Measurements from ENCODE around the gene OTOG. TPM values are rescaled to one million over a fixed set of nuclear protein-coding genes. Genes with fewer than 3 reads are reported as not detected.

OTOG gene
- total RNA-seq, 1 donor from 2014 or later, result not detected

DNA sequence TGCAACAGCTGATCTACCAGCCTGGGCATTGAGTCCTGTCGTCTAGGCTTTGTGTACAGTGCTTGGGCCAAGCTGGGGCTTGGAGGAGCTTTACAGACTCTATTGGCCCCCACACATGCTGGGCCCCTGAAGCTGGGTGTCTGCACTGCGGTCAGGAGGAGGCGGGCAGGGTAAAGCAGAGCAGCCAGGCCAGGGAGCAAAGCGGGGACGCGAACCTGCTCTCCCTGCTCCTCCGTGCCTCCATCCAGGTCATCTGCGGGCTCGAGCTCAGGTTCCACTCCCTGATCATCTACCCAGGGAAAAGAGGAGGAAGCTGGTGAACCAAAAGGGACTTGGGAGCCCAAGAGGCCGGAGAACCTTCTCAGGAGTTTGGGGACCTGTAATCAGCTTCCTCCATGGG is 29.9 kb upstream of the OTOG start:
- TF ChIP-seq, protein P1, sequence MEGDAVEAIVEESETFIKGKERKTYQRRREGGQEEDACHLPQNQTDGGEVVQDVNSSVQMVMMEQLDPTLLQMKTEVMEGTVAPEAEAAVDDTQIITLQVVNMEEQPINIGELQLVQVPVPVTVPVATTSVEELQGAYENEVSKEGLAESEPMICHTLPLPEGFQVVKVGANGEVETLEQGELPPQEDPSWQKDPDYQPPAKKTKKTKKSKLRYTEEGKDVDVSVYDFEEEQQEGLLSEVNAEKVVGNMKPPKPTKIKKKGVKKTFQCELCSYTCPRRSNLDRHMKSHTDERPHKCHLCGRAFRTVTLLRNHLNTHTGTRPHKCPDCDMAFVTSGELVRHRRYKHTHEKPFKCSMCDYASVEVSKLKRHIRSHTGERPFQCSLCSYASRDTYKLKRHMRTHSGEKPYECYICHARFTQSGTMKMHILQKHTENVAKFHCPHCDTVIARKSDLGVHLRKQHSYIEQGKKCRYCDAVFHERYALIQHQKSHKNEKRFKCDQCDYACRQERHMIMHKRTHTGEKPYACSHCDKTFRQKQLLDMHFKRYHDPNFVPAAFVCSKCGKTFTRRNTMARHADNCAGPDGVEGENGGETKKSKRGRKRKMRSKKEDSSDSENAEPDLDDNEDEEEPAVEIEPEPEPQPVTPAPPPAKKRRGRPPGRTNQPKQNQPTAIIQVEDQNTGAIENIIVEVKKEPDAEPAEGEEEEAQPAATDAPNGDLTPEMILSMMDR (IDR thresholded peaks at IDR 0.05), result no peak
- TF ChIP-seq POLR2A (IDR thresholded peaks at IDR 0.05), result no peak
- intact Hi-C loops (cut with DNase I), result no loop called here
- H3K36me3 ChIP-seq, result no peaks in the 10 kb centered on the region
- no peak for DNase-seq (ENCODE audit: extremely low spot score in 2 of 2)
- H3K4me1 ChIP-seq, result no peaks in the 10 kb centered on the region
- no peak overlapping the region for H3K27ac ChIP-seq
- no peaks in the 10 kb centered on the region for H3K9me3 ChIP-seq
- H3K4me3 ChIP-seq, result no peak overlapping the region
- no peaks in the 10 kb centered on the region for H3K27me3 ChIP-seq

DNA sequence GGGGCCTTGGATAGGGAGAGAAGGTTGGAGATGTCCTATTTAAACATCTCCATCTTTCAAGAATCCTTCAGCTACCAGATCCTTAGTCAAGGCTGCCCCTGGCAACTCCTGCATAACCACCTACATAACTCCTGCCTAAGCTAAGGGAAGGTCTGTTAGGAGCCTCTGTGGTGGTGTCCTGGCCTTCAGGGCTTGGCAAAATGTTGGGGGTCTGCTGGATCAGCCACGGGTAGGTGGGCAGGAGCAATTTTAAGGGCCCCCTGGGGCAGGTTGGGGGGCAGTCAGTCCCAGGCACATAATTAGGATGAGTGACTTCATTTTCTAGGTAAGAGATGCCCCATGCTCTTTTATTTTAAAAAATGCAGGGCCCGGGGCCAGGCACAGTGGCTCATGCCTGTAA is 28.7 kb upstream of the OTOG start:
- DNase-seq (ENCODE audit: extremely low spot score in 2 of 2), result no peak
- Histone ChIP-seq H3K36me3 (no peaks in the 10 kb centered on the region), H3K27me3 (no peaks in the 10 kb centered on the region), H3K4me3 (no peak overlapping the region), H3K4me1 (no peaks in the 10 kb centered on the region), H3K27ac (no peak overlapping the region), H3K9me3 (no peaks in the 10 kb centered on the region)
- intact Hi-C loops (cut with DNase I), result no loop called here
- TF ChIP-seq POLR2A (IDR thresholded peaks at IDR 0.05) (no peak), POLR2AphosphoS5 (IDR thresholded peaks at IDR 0.05; ENCODE audit: insufficient read depth in 1 of 2, low read depth in 1 of 2) (no peak)
- TF ChIP-seq, protein P1 (IDR thresholded peaks at IDR 0.05), result no peak

DNA sequence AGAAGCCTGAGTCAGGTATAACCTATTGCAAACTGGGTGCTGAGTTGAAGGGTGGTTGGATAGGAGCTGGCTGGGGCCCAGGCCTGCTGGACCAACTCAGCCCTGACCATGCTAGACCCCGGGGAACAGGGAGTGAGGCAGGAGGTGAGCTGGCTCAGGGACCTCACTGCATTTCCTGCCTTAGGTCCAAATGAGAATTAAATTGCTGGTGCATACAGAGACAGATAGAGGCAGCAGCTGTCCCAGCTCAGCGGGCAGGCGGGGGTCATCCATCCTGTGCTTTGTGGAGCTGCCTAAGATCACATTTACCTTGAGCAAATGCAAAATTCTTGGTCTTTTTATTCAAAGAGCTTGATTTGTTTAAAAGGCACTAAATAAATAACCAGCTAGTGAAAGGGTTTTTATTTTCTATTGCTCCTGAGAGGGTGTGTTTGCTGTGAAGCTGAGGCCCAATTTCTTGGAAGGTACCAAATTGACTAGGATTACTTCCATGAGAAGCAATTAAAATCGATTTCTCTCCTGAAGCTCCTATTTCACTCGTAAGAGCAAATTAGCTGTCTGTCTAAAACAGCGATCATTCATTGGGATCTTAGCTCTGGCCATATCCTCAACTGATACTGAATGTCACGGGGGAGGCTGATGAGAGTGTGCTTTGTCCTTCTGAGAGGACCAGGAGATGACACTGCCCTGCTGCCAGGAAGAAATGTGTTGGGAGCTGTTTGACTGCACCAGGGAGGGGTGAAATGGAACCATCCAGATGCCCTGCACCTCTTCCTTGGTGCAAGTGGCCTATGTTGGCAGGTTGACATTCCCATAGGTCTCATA is 27.8 kb upstream of the OTOG start:
- Histone ChIP-seq H3K27me3 (no peaks in the 10 kb centered on the region), H3K4me3 (no peak overlapping the region), H3K9me3 (no peaks in the 10 kb centered on the region), H3K4me1 (no peaks in the 10 kb centered on the region), H3K27ac (no peak overlapping the region), H3K36me3 (no peaks in the 10 kb centered on the region)
- intact Hi-C loops (cut with DNase I), result no loop called here
- no peak for DNase-seq (ENCODE audit: extremely low spot score in 2 of 2)
- TF ChIP-seq POLR2A (IDR thresholded peaks at IDR 0.05), result no peak
- no peak for TF ChIP-seq POLR2AphosphoS5 (IDR thresholded peaks at IDR 0.05; ENCODE audit: insufficient read depth in 1 of 2, low read depth in 1 of 2)
- TF ChIP-seq, protein P1 (IDR thresholded peaks at IDR 0.05), result no peak

DNA sequence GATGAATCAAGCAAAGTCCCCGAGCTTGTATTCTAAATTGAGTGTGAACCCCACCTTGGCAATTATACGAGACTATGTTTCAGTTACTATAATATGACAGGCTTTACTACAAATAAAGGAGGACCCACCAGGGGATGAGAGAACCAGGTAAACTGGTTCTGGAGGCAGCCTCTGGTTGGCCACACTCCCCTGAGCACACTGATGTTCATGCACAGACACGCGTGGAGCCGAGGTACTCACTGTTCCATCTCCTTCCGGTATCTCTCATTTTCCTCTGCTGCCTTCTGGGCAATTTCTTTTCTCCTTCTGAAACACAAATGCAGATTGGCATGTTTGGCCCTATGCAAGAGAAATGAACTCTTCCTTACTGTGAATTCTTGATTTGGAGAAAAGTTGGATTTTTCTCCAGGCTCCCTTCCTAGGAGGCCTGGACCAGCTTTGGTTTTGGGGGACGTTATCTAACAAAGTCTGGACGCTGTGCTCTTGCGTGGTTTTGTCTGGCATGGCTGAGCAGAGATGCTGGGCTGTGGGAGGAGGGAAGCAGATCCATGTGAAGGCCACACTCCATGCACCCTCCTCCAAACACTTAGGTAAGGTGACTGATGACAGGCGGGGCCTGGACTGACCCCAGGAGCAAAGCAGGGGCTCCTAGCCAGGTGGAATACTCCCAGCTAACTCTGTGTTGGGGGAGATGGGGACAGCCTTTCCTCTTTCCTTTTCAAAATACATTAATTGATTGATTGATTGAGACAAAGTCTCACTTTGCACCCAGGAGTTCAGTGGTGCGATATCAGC is 25.8 kb upstream of the OTOG start:
- no peak overlapping the region for H3K27ac ChIP-seq

More for the DNA sequence above, 25.8 kb upstream of the OTOG start:
- Histone ChIP-seq H3K4me3 (no peak overlapping the region), H3K9me3 (no peaks in the 10 kb centered on the region), H3K27me3 (no peaks in the 10 kb centered on the region), H3K4me1 (no peaks in the 10 kb centered on the region), H3K36me3 (no peaks in the 10 kb centered on the region)
- TF ChIP-seq, protein P1 (IDR thresholded peaks at IDR 0.05), result no peak
- no peak for TF ChIP-seq POLR2A (IDR thresholded peaks at IDR 0.05)
- TF ChIP-seq POLR2AphosphoS5 (IDR thresholded peaks at IDR 0.05; ENCODE audit: insufficient read depth in 1 of 2, low read depth in 1 of 2), result no peak
- intact Hi-C loops (cut with DNase I), result no loop called here
- DNase-seq (ENCODE audit: extremely low spot score in 2 of 2), result no peak

Measured in vagina (tissue), 2 donors.